Glutamatergic neuron (in vitro differentiated cells): Measurements from ENCODE around the gene JARID2. TPM values are rescaled to one million over a fixed set of nuclear protein-coding genes. Genes with fewer than 3 reads are reported as not detected.

Experiments used
- DNase-seq: peaks from one replicate; pipeline ENCODE4 v3.0.0; 2022
- H3K27ac Mint-ChIP-seq: one replicate; pipeline ENCODE4 v1.8.0; 2020; ENCODE audit warnings: mild to moderate bottlenecking, mixed read lengths, inconsistent platforms; ENCODE audit not compliant: unreplicated experiment
- H3K27me3 Mint-ChIP-seq: one replicate; pipeline ENCODE4 v1.8.0; 2020; ENCODE audit warnings: mild to moderate bottlenecking, moderate library complexity, mixed read lengths, inconsistent platforms; ENCODE audit not compliant: unreplicated experiment
- H3K36me3 Mint-ChIP-seq: one replicate; pipeline ENCODE4 v1.8.0; 2020; ENCODE audit warnings: mild to moderate bottlenecking, mixed read lengths, inconsistent platforms; ENCODE audit not compliant: unreplicated experiment
- H3K4me1 Mint-ChIP-seq: one replicate; pipeline ENCODE4 v1.8.0; 2020; ENCODE audit warnings: mild to moderate bottlenecking, low read depth, mixed read lengths, inconsistent platforms; ENCODE audit not compliant: unreplicated experiment
- H3K4me3 Mint-ChIP-seq: one replicate; pipeline ENCODE4 v1.8.0; 2020; ENCODE audit warnings: mild to moderate bottlenecking, mixed read lengths, inconsistent platforms; ENCODE audit not compliant: unreplicated experiment
- H3K9me3 Mint-ChIP-seq: one replicate; pipeline ENCODE4 v1.8.0; 2020; ENCODE audit warnings: mild to moderate bottlenecking, moderate library complexity, mixed read lengths, inconsistent platforms; ENCODE audit not compliant: unreplicated experiment
- total RNA-seq: library from RNA; stranded (reverse); fragmentation: NEBNext Ultra II Directional; extraction: Animal tissue kit (Norgen Biotek cat#: 25700); gene quantifications from one replicate; pipeline ENCODE4 v1.2.1, GENCODE V29; 2021; ENCODE audit not compliant: unreplicated experiment
- TF ChIP-seq, protein P1 (sequence below): fragments of 200-600 bp; sonication (generic); IDR thresholded peaks from one replicate; pipeline ENCODE4 v1.5.0; 2021; ENCODE audit not compliant: partially characterized antibody, unreplicated experiment

JARID2 gene
- total RNA-seq, 1 donor from 2014 or later = 83.8 TPM

DNA sequence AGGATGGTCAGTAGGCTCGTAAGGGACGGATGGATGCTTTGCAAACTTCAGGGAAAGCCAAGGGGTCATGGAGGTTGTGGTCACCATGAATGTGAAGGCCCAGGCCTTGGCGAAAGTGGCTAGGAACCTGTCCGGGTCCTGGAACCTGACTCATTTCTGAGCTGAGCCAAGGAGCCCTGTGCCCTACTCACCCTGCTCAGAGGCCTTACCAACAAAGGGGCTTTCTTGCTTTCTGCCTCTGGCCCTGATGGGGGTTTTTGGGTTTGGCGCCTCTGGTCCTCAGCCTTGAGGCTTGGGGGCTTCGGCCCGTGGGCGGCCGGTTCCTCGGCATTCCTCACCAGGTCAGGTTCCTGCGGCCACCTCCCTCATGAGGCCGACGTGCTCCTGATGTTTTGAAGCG lies 261.9 kb downstream of the JARID2 start:
- Mint-ChIP-seq H3K9me3 (peaks cover 11% of the 10 kb centered on the region), H3K27ac (no peak overlapping the region), H3K27me3 (peaks cover 19% of the 10 kb centered on the region), H3K36me3 (peaks cover 6% of the 10 kb centered on the region), H3K4me3 (no peak overlapping the region), H3K4me1 (peaks cover 21% of the 10 kb centered on the region)
- no peak for DNase-seq
- TF ChIP-seq, protein P1, sequence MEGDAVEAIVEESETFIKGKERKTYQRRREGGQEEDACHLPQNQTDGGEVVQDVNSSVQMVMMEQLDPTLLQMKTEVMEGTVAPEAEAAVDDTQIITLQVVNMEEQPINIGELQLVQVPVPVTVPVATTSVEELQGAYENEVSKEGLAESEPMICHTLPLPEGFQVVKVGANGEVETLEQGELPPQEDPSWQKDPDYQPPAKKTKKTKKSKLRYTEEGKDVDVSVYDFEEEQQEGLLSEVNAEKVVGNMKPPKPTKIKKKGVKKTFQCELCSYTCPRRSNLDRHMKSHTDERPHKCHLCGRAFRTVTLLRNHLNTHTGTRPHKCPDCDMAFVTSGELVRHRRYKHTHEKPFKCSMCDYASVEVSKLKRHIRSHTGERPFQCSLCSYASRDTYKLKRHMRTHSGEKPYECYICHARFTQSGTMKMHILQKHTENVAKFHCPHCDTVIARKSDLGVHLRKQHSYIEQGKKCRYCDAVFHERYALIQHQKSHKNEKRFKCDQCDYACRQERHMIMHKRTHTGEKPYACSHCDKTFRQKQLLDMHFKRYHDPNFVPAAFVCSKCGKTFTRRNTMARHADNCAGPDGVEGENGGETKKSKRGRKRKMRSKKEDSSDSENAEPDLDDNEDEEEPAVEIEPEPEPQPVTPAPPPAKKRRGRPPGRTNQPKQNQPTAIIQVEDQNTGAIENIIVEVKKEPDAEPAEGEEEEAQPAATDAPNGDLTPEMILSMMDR = no peak

DNA sequence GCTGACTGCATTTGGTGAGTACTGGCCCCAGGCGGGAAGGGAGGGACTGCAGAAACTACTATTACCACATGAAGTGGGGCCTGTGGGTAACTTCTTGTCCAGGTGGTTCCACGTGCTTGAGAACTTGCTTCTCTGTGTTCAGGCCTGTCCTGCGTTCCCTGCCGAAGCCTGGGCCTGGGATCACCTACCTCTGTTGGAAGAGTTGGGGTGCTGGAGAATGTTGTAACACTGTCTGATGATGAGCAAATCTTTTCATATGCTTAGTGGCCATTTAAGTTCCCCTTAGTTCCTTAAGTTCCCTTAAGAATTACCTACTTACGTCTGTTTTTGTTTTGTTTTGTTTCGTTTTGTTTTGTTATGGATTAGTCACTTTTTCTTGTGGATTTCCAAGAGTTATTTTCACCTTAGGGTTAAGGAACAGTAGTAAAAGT lies 262.6 kb downstream of the JARID2 start:
- Mint-ChIP-seq H3K27me3 (peaks cover 21% of the 10 kb centered on the region), H3K9me3 (peaks cover 11% of the 10 kb centered on the region), H3K4me1 (peaks cover 20% of the 10 kb centered on the region), H3K36me3 (peaks cover 6% of the 10 kb centered on the region), H3K4me3 (no peak overlapping the region), H3K27ac (no peak overlapping the region)
- DNase-seq = no peak
- TF ChIP-seq, protein P1 = no peak

DNA sequence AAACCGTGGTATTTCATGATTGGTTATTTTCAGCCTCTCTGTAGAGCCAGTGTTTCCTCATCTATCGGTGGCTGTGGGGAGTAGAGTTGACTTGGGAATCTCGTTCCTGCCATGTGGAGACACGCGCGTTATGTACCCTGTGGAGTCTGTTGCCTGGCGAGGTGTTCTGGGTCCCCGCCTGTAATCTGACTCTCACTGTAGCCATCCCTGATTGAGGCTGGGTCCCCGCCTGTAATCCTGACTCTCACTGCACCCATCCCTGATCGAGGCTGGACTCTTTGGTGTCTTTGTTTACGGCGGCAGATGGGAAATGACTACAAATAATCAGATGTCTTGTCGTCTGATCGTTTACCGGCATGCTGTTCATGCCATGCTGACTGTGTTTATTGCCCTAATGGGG lies 263.1 kb downstream of the JARID2 start:
- Mint-ChIP-seq H3K36me3 (peaks cover 6% of the 10 kb centered on the region), H3K27me3 (peaks cover 24% of the 10 kb centered on the region), H3K4me1 (peaks cover 19% of the 10 kb centered on the region), H3K9me3 (peaks cover 11% of the 10 kb centered on the region), H3K4me3 (no peak overlapping the region), H3K27ac (no peak overlapping the region)
- TF ChIP-seq, protein P1 = no peak
- DNase-seq = no peak

DNA sequence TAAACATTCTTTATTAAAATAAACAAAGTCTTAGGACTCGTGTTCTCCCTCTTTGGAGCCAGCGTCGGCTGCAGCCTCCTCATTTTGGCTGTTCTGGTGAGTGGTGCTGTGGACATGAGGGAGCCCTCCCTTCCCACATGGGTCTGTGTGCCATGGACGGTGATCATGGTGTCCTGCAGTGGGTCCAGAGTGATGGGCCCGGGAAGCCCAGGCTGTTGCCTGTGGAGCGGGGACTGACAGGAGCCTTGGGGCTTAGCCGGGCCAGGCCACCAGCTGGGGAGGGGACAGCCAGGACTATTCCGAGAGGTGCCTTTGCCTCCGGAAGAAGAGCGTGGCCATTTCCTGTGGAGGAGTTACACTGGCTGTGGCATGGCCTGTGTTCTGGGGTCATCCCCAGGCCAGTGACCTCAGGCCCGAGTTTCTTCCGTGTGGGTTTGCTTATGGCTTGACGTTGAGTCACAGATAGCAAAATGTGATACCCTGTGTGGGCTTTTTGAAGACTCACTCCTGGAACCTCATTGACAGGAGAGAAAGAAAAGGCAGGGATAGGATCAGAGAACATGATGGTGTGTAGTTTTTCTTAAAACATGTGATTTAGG lies 263.6 kb downstream of the JARID2 start:
- Mint-ChIP-seq H3K27ac (no peak overlapping the region), H3K36me3 (peaks cover 6% of the 10 kb centered on the region), H3K27me3 (peaks cover 25% of the 10 kb centered on the region), H3K4me1 (peaks cover 16% of the 10 kb centered on the region), H3K4me3 (no peak overlapping the region), H3K9me3 (peaks cover 11% of the 10 kb centered on the region)
- TF ChIP-seq, protein P1 = no peak
- DNase-seq = no peak

DNA sequence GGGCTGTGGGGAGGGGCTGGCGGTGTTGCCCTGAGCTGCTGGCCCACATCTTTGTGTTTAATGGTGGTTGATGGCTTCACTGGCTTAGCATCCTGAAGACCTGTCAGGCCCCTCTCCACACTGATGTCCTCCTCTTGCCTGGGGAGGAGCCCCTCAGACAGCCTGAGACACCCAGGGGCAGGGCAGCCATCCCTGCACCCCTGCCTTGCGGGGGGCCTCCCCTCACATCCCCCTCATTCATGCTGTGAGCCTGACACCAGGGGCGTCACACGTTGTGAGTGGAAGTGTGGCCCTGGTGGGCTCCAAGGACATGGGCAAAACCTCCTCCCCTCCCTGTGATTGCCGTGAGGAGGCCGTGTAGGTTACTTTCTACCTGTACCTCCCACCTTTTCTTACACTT lies 264.3 kb downstream of the JARID2 start:
- H3K27ac Mint-ChIP-seq = no peak overlapping the region
- peaks cover 25% of the 10 kb centered on the region for H3K27me3 Mint-ChIP-seq
- H3K4me3 Mint-ChIP-seq = no peak overlapping the region
- peaks cover 12% of the 10 kb centered on the region for H3K9me3 Mint-ChIP-seq
- H3K36me3 Mint-ChIP-seq = peaks cover 6% of the 10 kb centered on the region
- no peak for DNase-seq
- TF ChIP-seq, protein P1 = no peak
- H3K4me1 Mint-ChIP-seq = peaks cover 13% of the 10 kb centered on the region
